Breast epithelium (tissue), 4 donors: ENCODE measurements around the gene SREK1IP1. TPM values are rescaled to one million over a fixed set of nuclear protein-coding genes. Genes with fewer than 3 reads are reported as not detected.
"Not testable (repeated sequence)": the region's sequence is repeated elsewhere in the genome, so short reads cannot be mapped to it uniquely, and the experiment has no call there.

Experiments used
- DNase-seq, 2 donors: peaks; one replicate each; pipeline ENCODE4 v3.0.0-alpha.2; 2019; ENCODE audit warnings: low spot score in 2 of 2
- H3K27ac ChIP-seq, 2 donors: fragments of 200-600 bp; sonication (generic) in 1 of 2; one replicate each; pipeline ENCODE4 v1.5.1; 2016 to 2019; ENCODE audit warnings: mild to moderate bottlenecking in 1 of 2
- H3K27me3 ChIP-seq, 2 donors: fragments of 200-600 bp; sonication (generic) in 1 of 2; one replicate each; pipeline versions ENCODE4 v1.5.1 to v1.6.0; 2017 to 2019; ENCODE audit warnings: control low read depth in 1 of 2, mild to moderate bottlenecking in 1 of 2
- H3K36me3 ChIP-seq: fragments of 200-600 bp; one replicate; pipeline ENCODE4 v1.5.1; 2019
- H3K4me1 ChIP-seq, 2 donors: fragments of 200-600 bp; sonication (generic); one replicate each; pipeline ENCODE4 v1.5.1; 2016 to 2019; ENCODE audit warnings: control low read depth in 1 of 2
- H3K4me3 ChIP-seq, 3 donors: fragments of 200-600 bp; sonication (generic); 1 replicate in 2 of 3; 2 replicates in 1 of 3; pipeline ENCODE4 v1.5.1; 2016 to 2019; ENCODE audit warnings: mild to moderate bottlenecking in 3 of 3, moderate library complexity in 2 of 3
- H3K9me3 ChIP-seq, 2 donors: fragments of 200-600 bp; sonication (generic) in 1 of 2; one replicate each; pipeline ENCODE4 v1.5.1; 2016 to 2019; ENCODE audit warnings: control low read depth in 1 of 2
- POLR2A ChIP-seq: fragments of 450-650 bp; IDR thresholded peaks from one replicate; pipeline ENCODE4 v1.6.1; 2016; ENCODE audit warnings: antibody characterized with exemption, mild to moderate bottlenecking, moderate library complexity
- POLR2AphosphoS5 ChIP-seq, 3 donors: sonication (generic); formaldehyde crosslinking; IDR thresholded peaks; one replicate each; pipeline ENCODE4 v1.6.1; 2017; ENCODE audit warnings: antibody characterized with exemption in 3 of 3
- intact Hi-C: fragments of 100-400 bp; cut with DNase I; formaldehyde crosslinking; loops from one replicate; pipeline ENCODE4 v1.15.1; 2023; ENCODE audit warnings: low total_unique reads
- total RNA-seq, 3 donors: library from RNA; depleted of rRNA; stranded (reverse); fragments of >200 nt; gene quantifications; one replicate each; pipeline ENCODE4 v1.1.0, GENCODE V29; 2016
- TF ChIP-seq, protein P1 (sequence below), 3 donors: fragments of 450-650 bp; IDR thresholded peaks; one replicate each; pipeline ENCODE4 v1.5.1; 2016 to 2017; ENCODE audit warnings: antibody characterized with exemption in 3 of 3, mild to moderate bottlenecking in 3 of 3, moderate library complexity in 3 of 3

SREK1IP1 gene
- total RNA-seq, 3 donors from 2014 or later = 6.6 to 13.0 (median 8.9) TPM

GRCh38 chr5:64700765-64701164, 67.7 kb downstream of the SREK1IP1 start:
- no peaks in the 10 kb centered on the region for H3K27me3 ChIP-seq
- no peak overlapping the region for H3K27ac ChIP-seq
- H3K4me3 ChIP-seq = no peak overlapping the region
- no peaks in the 10 kb centered on the region for H3K36me3 ChIP-seq
- no peaks in the 10 kb centered on the region for H3K4me1 ChIP-seq
- DNase-seq = no peak
- TF ChIP-seq POLR2AphosphoS5 (IDR thresholded peaks at IDR 0.05) = no peak
- TF ChIP-seq POLR2A = no peak
- TF ChIP-seq, protein P1, sequence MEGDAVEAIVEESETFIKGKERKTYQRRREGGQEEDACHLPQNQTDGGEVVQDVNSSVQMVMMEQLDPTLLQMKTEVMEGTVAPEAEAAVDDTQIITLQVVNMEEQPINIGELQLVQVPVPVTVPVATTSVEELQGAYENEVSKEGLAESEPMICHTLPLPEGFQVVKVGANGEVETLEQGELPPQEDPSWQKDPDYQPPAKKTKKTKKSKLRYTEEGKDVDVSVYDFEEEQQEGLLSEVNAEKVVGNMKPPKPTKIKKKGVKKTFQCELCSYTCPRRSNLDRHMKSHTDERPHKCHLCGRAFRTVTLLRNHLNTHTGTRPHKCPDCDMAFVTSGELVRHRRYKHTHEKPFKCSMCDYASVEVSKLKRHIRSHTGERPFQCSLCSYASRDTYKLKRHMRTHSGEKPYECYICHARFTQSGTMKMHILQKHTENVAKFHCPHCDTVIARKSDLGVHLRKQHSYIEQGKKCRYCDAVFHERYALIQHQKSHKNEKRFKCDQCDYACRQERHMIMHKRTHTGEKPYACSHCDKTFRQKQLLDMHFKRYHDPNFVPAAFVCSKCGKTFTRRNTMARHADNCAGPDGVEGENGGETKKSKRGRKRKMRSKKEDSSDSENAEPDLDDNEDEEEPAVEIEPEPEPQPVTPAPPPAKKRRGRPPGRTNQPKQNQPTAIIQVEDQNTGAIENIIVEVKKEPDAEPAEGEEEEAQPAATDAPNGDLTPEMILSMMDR (IDR thresholded peaks at IDR 0.05) = no peak
- H3K9me3 ChIP-seq = peaks cover 0 to 17% of the 10 kb centered on the region in 2 donors
- intact Hi-C loops = no loop called here

GRCh38 chr5:64696414-64696813, 72.1 kb downstream of the SREK1IP1 start:
- DNase-seq, H3K4me3 ChIP-seq, H3K27me3 ChIP-seq, H3K4me1 ChIP-seq, H3K36me3 ChIP-seq, intact Hi-C loops, H3K27ac ChIP-seq: not testable (repeated sequence)
- peaks cover 0 to 17% of the 10 kb centered on the region in 2 donors for H3K9me3 ChIP-seq

- no peak for DNase-seq
- no peaks in the 10 kb centered on the region for H3K36me3 ChIP-seq
- H3K9me3 ChIP-seq = peaks cover 0 to 17% of the 10 kb centered on the region in 2 donors
- H3K27me3 ChIP-seq = peaks cover 5 to 26% of the 10 kb centered on the region in 2 donors
- peaks cover 0 to 5% of the 10 kb centered on the region in 2 donors for H3K4me1 ChIP-seq
- no peak overlapping the region for H3K4me3 ChIP-seq
- H3K27ac ChIP-seq = no peak overlapping the region
- TF ChIP-seq POLR2AphosphoS5 (IDR thresholded peaks at IDR 0.05) = no peak
- TF ChIP-seq, protein P1 (IDR thresholded peaks at IDR 0.05) = no peak
- TF ChIP-seq POLR2A = no peak
- intact Hi-C loops = no loop called here
These were observed 74.9 kb downstream of the SREK1IP1 start for GRCh38 chr5:64693636-64694035.

DNA sequence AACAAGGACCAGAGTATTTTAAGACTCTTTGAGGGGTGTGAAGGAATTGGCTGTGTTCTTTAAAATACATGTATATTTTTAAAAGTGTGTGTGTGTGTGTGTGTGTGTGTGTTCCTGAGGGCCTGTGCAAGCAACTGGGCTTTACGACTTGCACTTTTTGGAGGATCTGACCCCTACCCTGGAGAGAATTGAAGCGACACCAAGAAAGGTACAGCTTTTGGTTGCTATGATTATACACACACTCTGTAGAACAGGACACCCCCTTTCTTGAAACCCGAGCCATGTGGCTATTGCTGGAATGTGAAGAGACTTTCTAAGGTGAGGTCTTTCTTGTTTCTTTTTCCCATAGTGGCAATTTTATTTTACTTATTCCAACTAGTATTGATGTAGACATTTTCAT, 77.2 kb downstream of the SREK1IP1 start:
- Histone ChIP-seq H3K4me1 (peaks cover 0 to 5% of the 10 kb centered on the region in 2 donors), H3K27ac (no peak overlapping the region), H3K4me3 (no peak overlapping the region), H3K9me3 (peaks cover 0 to 2% of the 10 kb centered on the region in 2 donors), H3K27me3 (peaks cover 5 to 31% of the 10 kb centered on the region in 2 donors), H3K36me3 (no peaks in the 10 kb centered on the region)
- TF ChIP-seq POLR2A = no peak
- TF ChIP-seq POLR2AphosphoS5 (IDR thresholded peaks at IDR 0.05) = no peak
- TF ChIP-seq, protein P1 (IDR thresholded peaks at IDR 0.05) = no peak
- intact Hi-C loops = no loop called here
- no peak for DNase-seq

DNA sequence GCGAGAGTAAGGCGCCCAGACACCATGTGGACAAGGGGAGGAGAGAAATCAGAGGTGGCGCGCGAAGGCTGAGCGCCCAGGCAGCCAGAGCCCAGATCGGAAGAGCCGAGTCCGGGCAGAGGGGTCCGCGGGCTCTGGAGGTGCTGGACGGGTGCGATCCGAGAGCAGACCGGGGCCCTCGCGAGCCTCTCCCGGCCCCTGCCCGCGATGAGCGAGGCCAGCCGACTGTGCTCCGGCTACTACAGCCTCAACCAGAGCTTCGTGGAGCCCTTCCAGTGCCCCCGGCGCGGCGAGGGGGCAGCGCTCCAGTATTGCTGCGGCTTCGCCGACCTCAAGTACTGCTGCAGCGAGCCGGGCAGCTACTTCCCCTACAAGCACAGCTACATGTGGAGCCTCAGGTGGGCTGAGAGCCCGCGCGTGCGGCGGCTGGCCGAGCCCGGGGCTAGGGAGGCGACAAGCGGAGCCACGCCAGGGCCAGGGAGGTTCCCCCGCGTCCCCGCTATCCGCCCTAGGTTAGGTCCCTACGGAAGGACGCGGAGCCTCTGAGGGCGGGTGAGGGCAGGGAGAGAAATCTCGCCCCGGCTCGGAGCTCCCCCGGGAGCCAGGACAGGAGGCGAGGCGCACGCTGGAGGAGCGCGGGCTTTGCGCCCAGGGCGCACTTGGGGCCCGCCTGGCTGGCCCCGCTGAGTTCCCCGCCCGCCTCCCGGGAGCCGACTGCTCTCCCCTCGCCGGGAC, 77.9 kb downstream of the SREK1IP1 start, which contains the start of gene SHISAL2B:
Gene SHISAL2B, plus strand, starts transcription at position 87 of the 735 bp plus-strand sequence. Its CDS starts 121 bp downstream, at position 208.
- TF ChIP-seq POLR2AphosphoS5 (IDR thresholded peaks at IDR 0.05) = no peak
- H3K9me3 ChIP-seq = no peaks in the 10 kb centered on the region
- no peak within 1 kb of the TSS for H3K27ac ChIP-seq
- intact Hi-C loops = no loop called here
- peak within 1 kb of the TSS; percentile 1 to 56 (median 30) for H3K4me3 ChIP-seq
- DNase-seq = no peak
- no peaks in the 10 kb centered on the region for H3K36me3 ChIP-seq
- peaks cover 0 to 5% of the 10 kb centered on the region in 2 donors for H3K4me1 ChIP-seq
- peaks cover 5 to 31% of the 10 kb centered on the region in 2 donors for H3K27me3 ChIP-seq

DNA sequence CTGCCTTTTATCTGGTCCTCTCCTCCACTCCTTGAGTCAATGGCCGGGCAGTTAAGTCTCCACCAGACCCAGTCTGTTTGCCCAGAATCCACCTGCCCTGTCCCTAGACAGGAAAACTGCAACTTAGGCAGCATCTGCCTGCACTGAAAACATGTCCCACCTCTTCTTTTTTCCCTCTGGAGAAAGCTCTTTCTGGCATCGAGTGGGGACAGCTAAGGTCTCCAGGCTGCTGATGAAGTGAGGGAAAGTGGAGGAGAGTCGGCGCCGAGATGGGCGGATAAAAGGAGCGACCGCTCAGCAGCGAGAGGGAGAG, 78.4 kb downstream of the SREK1IP1 start:
- Histone ChIP-seq H3K27ac (no peak overlapping the region), H3K4me3 (peak overlapping the region in 2 of 3 donors; percentile 30 to 56), H3K4me1 (peaks cover 0 to 5% of the 10 kb centered on the region in 2 donors), H3K9me3 (no peaks in the 10 kb centered on the region), H3K27me3 (peaks cover 5 to 31% of the 10 kb centered on the region in 2 donors), H3K36me3 (no peaks in the 10 kb centered on the region)
- intact Hi-C loops = no loop called here
- TF ChIP-seq POLR2A (no peak), POLR2AphosphoS5 (IDR thresholded peaks at IDR 0.05) (no peak)
- TF ChIP-seq, protein P1 (IDR thresholded peaks at IDR 0.05) = no peak
- DNase-seq = no peak
